ENCODE measurements around the gene IMPA2. TPM values are rescaled to one million over a fixed set of nuclear protein-coding genes. Genes with fewer than 3 reads are reported as not detected.

The IMPA2 gene
- total and polyA plus RNA-seq, 2 of the 13 experiments (the other 11 are each of a cell fraction or from before 2014, with no cell fraction given), result 37.8 to 71.8 TPM

GRCh38 chr18:11955239-11956029, 25.9 kb upstream of the IMPA2 start (continued):
- TF ChIP-seq HDAC2 (CRISPR knock-in tag; IDR thresholded peaks at IDR 0.05), result no peak; the same call in 1 of the 2 replicates
- TF ChIP-seq SMC3 (IDR thresholded peaks at IDR 0.05; ENCODE audit: low read length), result peak; percentile 29; the same call in 1 of the 2 replicates
- no peak for TF ChIP-seq ZNF235 (CRISPR knock-in tag; IDR thresholded peaks at IDR 0.05; ENCODE audit: borderline replicate concordance)
- no peak for TF ChIP-seq ZBTB33 (CRISPR knock-in tag; IDR thresholded peaks at IDR 0.05)
- no peak for TF ChIP-seq IRX3 (CRISPR knock-in tag; IDR thresholded peaks at IDR 0.05; ENCODE audit: borderline replicate concordance, low read depth)
- 0 out of 2 replicates have a peak, but pooled peaks have one; percentile 31 for TF ChIP-seq ZMYM4 (CRISPR knock-in tag; IDR thresholded peaks at IDR 0.05)
- TF ChIP-seq RNF2 (conservative IDR thresholded peaks at IDR 0.05; ENCODE audit: low read depth), result no peak
- TF ChIP-seq TFAP4 (IDR thresholded peaks at IDR 0.05; ENCODE audit: borderline replicate concordance, low read depth), result peak; percentile 81; the same call in 1 of the 2 replicates
- TF ChIP-seq ZNF543 (CRISPR knock-in tag; IDR thresholded peaks at IDR 0.05), result no peak
- TF ChIP-seq SNAI1 (CRISPR knock-in tag; IDR thresholded peaks at IDR 0.05; ENCODE audit: borderline replicate concordance), result no peak
- 0 out of 2 replicates have a peak, but pooled peaks have one; percentile 34 for TF ChIP-seq JUNB (CRISPR knock-in tag; IDR thresholded peaks at IDR 0.05; ENCODE audit: borderline replicate concordance)
- no peak for TF ChIP-seq MAZ (IDR thresholded peaks at IDR 0.05; ENCODE audit: borderline replicate concordance, low read depth, low read length)
- no peak for TF ChIP-seq MAZ (CRISPR knock-in tag; IDR thresholded peaks at IDR 0.05; ENCODE audit: low read depth)
- no peak for TF ChIP-seq POLR2G (IDR thresholded peaks at IDR 0.05; ENCODE audit: low read depth, low read length)
- TF ChIP-seq, protein P1, sequence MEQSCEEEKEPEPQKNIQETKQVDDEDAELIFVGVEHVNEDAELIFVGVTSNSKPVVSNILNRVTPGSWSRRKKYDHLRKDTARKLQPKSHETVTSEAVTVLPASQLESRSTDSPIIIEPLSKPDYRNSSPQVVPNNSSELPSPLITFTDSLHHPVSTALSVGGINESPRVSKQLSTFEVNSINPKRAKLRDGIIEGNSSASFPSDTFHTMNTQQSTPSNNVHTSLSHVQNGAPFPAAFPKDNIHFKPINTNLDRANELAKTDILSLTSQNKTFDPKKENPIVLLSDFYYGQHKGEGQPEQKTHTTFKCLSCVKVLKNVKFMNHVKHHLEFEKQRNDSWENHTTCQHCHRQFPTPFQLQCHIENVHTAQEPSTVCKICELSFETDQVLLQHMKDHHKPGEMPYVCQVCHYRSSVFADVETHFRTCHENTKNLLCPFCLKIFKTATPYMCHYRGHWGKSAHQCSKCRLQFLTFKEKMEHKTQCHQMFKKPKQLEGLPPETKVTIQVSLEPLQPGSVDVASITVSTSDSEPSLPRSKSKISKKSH (CRISPR knock-in tag; IDR thresholded peaks at IDR 0.05; ENCODE audit: borderline replicate concordance), result no peak
- TF ChIP-seq FOXM1 (CRISPR knock-in tag; IDR thresholded peaks at IDR 0.05), result no peak
- TF ChIP-seq MTA3 (CRISPR knock-in tag; IDR thresholded peaks at IDR 0.05), result no peak
- TF ChIP-seq BCL6 (CRISPR knock-in tag; IDR thresholded peaks at IDR 0.05), result peak; percentile 75
- no peak for TF ChIP-seq KLF12 (CRISPR knock-in tag; IDR thresholded peaks at IDR 0.05; ENCODE audit: borderline replicate concordance)
- no peak for TF ChIP-seq ZNF607 (CRISPR knock-in tag; IDR thresholded peaks at IDR 0.05; ENCODE audit: borderline replicate concordance)
- peak in 1 of 2 experiments; percentile 87; a peak in 2 of 4 replicates for TF ChIP-seq EP300 (IDR thresholded peaks at IDR 0.05; ENCODE audit: low read depth in 2 of 2, low read length in 2 of 2)
- no peak for TF ChIP-seq EP300 (CRISPR knock-in tag; IDR thresholded peaks at IDR 0.05; ENCODE audit: borderline replicate concordance)
- no peak for TF ChIP-seq ZNF569 (CRISPR knock-in tag; IDR thresholded peaks at IDR 0.05; ENCODE audit: borderline replicate concordance)

All from HepG2 (cell line).